Peyer's patch (tissue), 4 donors: ENCODE results near the gene ZDHHC3. TPM values are rescaled to one million over a fixed set of nuclear protein-coding genes. Genes with fewer than 3 reads are reported as not detected.

Source experiments
- DNase-seq, 3 donors: peaks; one replicate each; pipeline ENCODE4 v3.0.0-alpha.2; 2017 to 2019
- H3K27ac ChIP-seq, 4 donors: fragments of 200-600 bp; sonication (generic); one replicate each; pipeline ENCODE4 v1.5.1; 2016 to 2019
- H3K27me3 ChIP-seq, 2 donors: fragments of 200-600 bp; sonication (generic); one replicate each; pipeline ENCODE4 v1.5.1; 2019
- H3K36me3 ChIP-seq, 3 donors: fragments of 200-600 bp; sonication (generic); one replicate each; pipeline ENCODE4 v1.5.1; 2016 to 2019
- H3K4me1 ChIP-seq, 4 donors: fragments of 200-600 bp; sonication (generic); one replicate each; pipeline ENCODE4 v1.5.1; 2016 to 2019
- H3K4me3 ChIP-seq, 4 donors: fragments of 200-600 bp; sonication (generic); 1 replicate in 3 of 4; 2 replicates in 1 of 4; pipeline ENCODE4 v1.5.1; 2016 to 2019; ENCODE audit warnings: mild to moderate bottlenecking in 1 of 4
- H3K9me3 ChIP-seq, 4 donors: fragments of 200-600 bp; sonication (generic); one replicate each; pipeline ENCODE4 v1.5.1; 2016 to 2019; ENCODE audit warnings: mild to moderate bottlenecking in 1 of 4
- CTCF ChIP-seq, 6 experiments: fragments of 450-650 bp in 4 of 6; fragments of 200-600 bp in 2 of 6; sonication (generic) in 1 of 6; IDR thresholded peaks; one replicate each; pipeline ENCODE4 v1.5.1; 2017 to 2019; ENCODE audit warnings: antibody characterized with exemption in 6 of 6, mild to moderate bottlenecking in 3 of 6, moderate library complexity in 1 of 6
- POLR2A ChIP-seq, 2 donors: fragments of 450-650 bp; IDR thresholded peaks; one replicate each; pipeline ENCODE4 v1.5.1; 2017; ENCODE audit warnings: antibody characterized with exemption in 2 of 2, mild to moderate bottlenecking in 2 of 2, moderate library complexity in 2 of 2
- total RNA-seq, 4 donors: library from RNA; depleted of rRNA; stranded (reverse); fragments of >200 nt; gene quantifications; one replicate each; pipeline ENCODE4 v1.1.0, GENCODE V29; 2016

The ZDHHC3 gene
- total RNA-seq, 4 donors from 2014 or later, result 70.1 to 190 (median 152) TPM

DNA sequence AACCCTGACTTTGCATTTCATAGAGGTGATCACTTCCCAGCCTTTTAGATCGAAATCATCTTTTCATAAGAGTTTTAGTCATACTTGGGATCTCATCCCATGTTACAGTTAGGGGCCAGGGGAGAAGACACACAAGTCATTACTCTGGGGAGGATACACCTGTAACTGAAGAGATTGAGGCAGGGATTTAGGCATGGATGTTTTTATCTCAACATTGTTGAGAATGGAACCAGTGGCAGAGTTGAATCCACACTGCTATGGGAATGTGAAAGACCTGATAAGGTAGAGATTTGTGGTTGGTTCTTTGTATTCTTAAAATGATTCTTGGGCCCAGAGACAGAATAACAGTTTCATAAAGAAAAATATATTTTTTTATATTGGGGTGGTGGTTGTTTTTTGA, 33.9 kb upstream of the ZDHHC3 start:
- Histone ChIP-seq H3K27ac (no peak overlapping the region), H3K27me3 (no peaks in the 10 kb centered on the region), H3K4me3 (no peak overlapping the region), H3K4me1 (peaks cover 0 to 12% (median 5%) of the 10 kb centered on the region in 4 donors), H3K36me3 (peaks cover 0 to 27% (median 0%) of the 10 kb centered on the region in 3 donors), H3K9me3 (no peaks in the 10 kb centered on the region)
- DNase-seq, result no peak
- no peak for TF ChIP-seq POLR2A (IDR thresholded peaks at IDR 0.05)

- no peak overlapping the region for H3K27ac ChIP-seq
Observed at GRCh38 chr3:45008117-45008516, 32.1 kb upstream of the ZDHHC3 start.

GRCh38 chr3:45007091-45007490, 31.1 kb upstream of the ZDHHC3 start:
- Histone ChIP-seq H3K27me3 (no peaks in the 10 kb centered on the region), H3K4me1 (peaks cover 0 to 12% (median 2%) of the 10 kb centered on the region in 4 donors), H3K27ac (no peak overlapping the region), H3K9me3 (no peaks in the 10 kb centered on the region), H3K36me3 (peaks cover 0 to 41% (median 0%) of the 10 kb centered on the region in 3 donors), H3K4me3 (no peak overlapping the region)
- TF ChIP-seq POLR2A (IDR thresholded peaks at IDR 0.05) (no peak), CTCF (IDR thresholded peaks at IDR 0.05) (no peak)
- DNase-seq, result no peak

More at GRCh38 chr3:45008117-45008516, 32.1 kb upstream of the ZDHHC3 start:
- Histone ChIP-seq H3K4me3 (no peak overlapping the region), H3K36me3 (peaks cover 0 to 33% (median 0%) of the 10 kb centered on the region in 3 donors), H3K27me3 (no peaks in the 10 kb centered on the region), H3K9me3 (no peaks in the 10 kb centered on the region), H3K4me1 (peaks cover 0 to 12% (median 5%) of the 10 kb centered on the region in 4 donors)
- no peak for DNase-seq
- TF ChIP-seq CTCF (IDR thresholded peaks at IDR 0.05) (no peak), POLR2A (IDR thresholded peaks at IDR 0.05) (no peak)

GRCh38 chr3:45003859-45004258, 27.9 kb upstream of the ZDHHC3 start:
- DNase-seq, result no peak
- H3K4me3 ChIP-seq, result no peak overlapping the region
- H3K27me3 ChIP-seq, result no peaks in the 10 kb centered on the region
- H3K36me3 ChIP-seq, result peaks cover 0 to 68% (median 0%) of the 10 kb centered on the region in 3 donors
- H3K27ac ChIP-seq, result no peak overlapping the region
- no peaks in the 10 kb centered on the region for H3K9me3 ChIP-seq
- no peaks in the 10 kb centered on the region for H3K4me1 ChIP-seq
- TF ChIP-seq POLR2A (IDR thresholded peaks at IDR 0.05) (no peak), CTCF (IDR thresholded peaks at IDR 0.05) (no peak)

DNA sequence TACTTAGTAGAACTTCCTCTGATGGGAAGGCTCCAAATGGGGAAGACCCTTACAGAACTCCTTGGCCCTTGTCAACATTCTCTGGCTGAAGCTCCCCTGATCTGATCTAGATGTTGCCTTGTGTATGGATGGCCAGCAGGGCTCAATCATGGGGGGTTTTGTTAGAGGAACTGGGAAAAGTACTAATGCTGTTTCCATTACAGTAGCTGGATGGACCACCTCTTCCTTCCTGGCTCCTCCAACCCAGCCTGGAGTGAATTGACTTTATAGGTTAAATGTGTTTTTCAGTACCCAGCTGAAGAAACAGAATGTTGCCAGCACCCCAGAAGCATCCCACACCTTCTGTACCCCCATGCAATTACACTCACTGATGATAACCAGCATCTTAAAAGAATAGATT, 27.4 kb upstream of the ZDHHC3 start:
- Histone ChIP-seq H3K36me3 (peaks cover 0 to 72% (median 0%) of the 10 kb centered on the region in 3 donors), H3K4me3 (no peak overlapping the region), H3K27me3 (no peaks in the 10 kb centered on the region), H3K9me3 (no peaks in the 10 kb centered on the region), H3K27ac (no peak overlapping the region), H3K4me1 (no peaks in the 10 kb centered on the region)
- DNase-seq, result no peak
- TF ChIP-seq POLR2A (IDR thresholded peaks at IDR 0.05), result no peak
- TF ChIP-seq CTCF (IDR thresholded peaks at IDR 0.05), result no peak

GRCh38 chr3:45002720-45003119, 26.7 kb upstream of the ZDHHC3 start:
- Histone ChIP-seq H3K27ac (no peak overlapping the region), H3K4me1 (no peaks in the 10 kb centered on the region), H3K36me3 (peaks cover 0 to 73% (median 0%) of the 10 kb centered on the region in 3 donors), H3K27me3 (no peaks in the 10 kb centered on the region), H3K9me3 (no peaks in the 10 kb centered on the region), H3K4me3 (no peak overlapping the region)
- no peak for DNase-seq
- TF ChIP-seq POLR2A (IDR thresholded peaks at IDR 0.05) (no peak), CTCF (IDR thresholded peaks at IDR 0.05) (no peak)
